AG20443 (cell line): ENCODE results near the gene AATF.
"Not testable (repeated sequence)": the region's sequence is repeated elsewhere in the genome, so short reads cannot be mapped to it uniquely, and the experiment has no call there.

Source experiments
- DNase-seq: peaks from one replicate; pipeline ENCODE4 v3.0.0; 2012; ENCODE audit warnings: low spot score, mixed read lengths

Gene AATF

GRCh38 chr17:37047631-37048104, 98.9 kb downstream of the AATF start:
- DNase-seq, result peak; percentile 87

- no peak for DNase-seq
Observed at GRCh38 chr17:37048811-37049210, 100.1 kb downstream of the AATF start.

GRCh38 chr17:37050920-37051319, 102.2 kb downstream of the AATF start:
- DNase-seq, result no peak

- DNase-seq, result no peak
Observed at GRCh38 chr17:37051381-37051780, 102.6 kb downstream of the AATF start.

GRCh38 chr17:37051833-37052232, 103.1 kb downstream of the AATF start:
- DNase-seq, result no peak

GRCh38 chr17:37052450-37052849, 103.7 kb downstream of the AATF start:
- DNase-seq, result no peak

GRCh38 chr17:37054894-37055293, 106.1 kb downstream of the AATF start:
- no peak for DNase-seq

GRCh38 chr17:37056622-37057021, 107.9 kb downstream of the AATF start:
- no peak for DNase-seq

GRCh38 chr17:37059493-37059892, 110.7 kb downstream of the AATF start:
- no peak for DNase-seq

- no peak for DNase-seq
Observed at GRCh38 chr17:37060094-37060493, 111.3 kb downstream of the AATF start.

- DNase-seq, result no peak
Observed at GRCh38 chr17:37060928-37061327, 112.2 kb downstream of the AATF start.

- DNase-seq, result no peak
Observed at GRCh38 chr17:37062021-37062420, 113.3 kb downstream of the AATF start.

GRCh38 chr17:37064206-37064605, 115.5 kb downstream of the AATF start:
- peak; percentile 4 for DNase-seq

GRCh38 chr17:37064956-37065355, 116.2 kb downstream of the AATF start:
- DNase-seq, result peak; percentile 7

GRCh38 chr17:37065486-37066321, 117.0 kb downstream of the AATF start:
- DNase-seq, result peak; percentile 5

- DNase-seq, result peak; percentile 4
Observed at GRCh38 chr17:37066322-37067255, 117.8 kb downstream of the AATF start.

GRCh38 chr17:37067555-37068111, 118.9 kb downstream of the AATF start:
- DNase-seq, result peak; percentile 90

- no peak for DNase-seq
Observed at GRCh38 chr17:37068266-37068665, 119.5 kb downstream of the AATF start.

- no peak for DNase-seq
Observed at GRCh38 chr17:37069087-37069486, 120.3 kb downstream of the AATF start.

- not testable (repeated sequence) for DNase-seq
Observed at GRCh38 chr17:37073464-37073863, 124.7 kb downstream of the AATF start.

- no peak for DNase-seq
Observed at GRCh38 chr17:37079065-37079708, 130.4 kb downstream of the AATF start.

GRCh38 chr17:37079735-37080134, 131.0 kb downstream of the AATF start:
- DNase-seq, result no peak
